K562 treated with DMSO at 1 percent for 12 hours (cell line): ENCODE measurements around the gene SLC44A5. TPM values are rescaled to one million over a fixed set of nuclear protein-coding genes. Genes with fewer than 3 reads are reported as not detected.

Experiments used
- total RNA-seq: library from RNA; unstranded; fragments of 300-600 nt; gene quantifications from 2 replicates; pipeline ENCODE4 v1.2.3, GENCODE V29; 2022; ENCODE audit not compliant: insufficient read depth

Gene SLC44A5
- total RNA-seq: 1.8 and 6.6 TPM in 2 replicates

DNA sequence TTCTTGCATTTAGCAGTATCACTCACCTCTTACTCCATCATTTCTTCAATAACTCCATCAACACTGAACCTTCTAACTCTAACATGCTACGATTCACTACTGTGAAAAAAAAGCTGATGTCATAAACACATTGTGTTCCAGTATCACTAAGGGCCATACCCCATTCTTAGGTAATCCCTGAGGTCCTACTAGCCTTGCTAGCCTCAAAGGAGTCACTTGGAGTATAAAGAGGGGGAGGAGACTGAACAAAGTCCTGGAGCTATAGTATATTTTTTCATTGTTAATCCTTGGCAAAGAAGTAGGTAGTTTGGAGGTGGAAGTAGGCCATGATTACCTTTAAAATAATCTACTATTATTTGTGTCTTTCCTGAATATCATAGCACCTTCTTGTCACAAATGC is at the start of gene SLC44A5:
Gene SLC44A5, minus strand, starts transcription at position 101 of the 400 bp plus-strand sequence. CDS start 69,667 bp downstream, outside the sequence.

Other genes with a start within 250 kb of the SLC44A5 start
- 31.8 and 61.7 TPM in 2 replicates for gene ACADM, start 113.6 kb upstream of the SLC44A5 start, total RNA-seq
- 33.3 and 82.7 TPM in 2 replicates for gene RABGGTB, start 175.1 kb upstream of the SLC44A5 start, total RNA-seq
- not detected in 2 replicates for gene MSH4, start 185.8 kb upstream of the SLC44A5 start, total RNA-seq